OCI-M2 (cell line): ENCODE measurements around the gene EPS8L2.

ENCODE experiments used
- DNase-seq: peaks from one replicate; lab custom pipeline; 2025; ENCODE audit not compliant: unreplicated experiment; lab: John Stamatoyannopoulos, UW

The EPS8L2 gene

GRCh38 chr11:774873-775592 lies 69.0 kb downstream of the EPS8L2 start:
- no peak for DNase-seq

DNA sequence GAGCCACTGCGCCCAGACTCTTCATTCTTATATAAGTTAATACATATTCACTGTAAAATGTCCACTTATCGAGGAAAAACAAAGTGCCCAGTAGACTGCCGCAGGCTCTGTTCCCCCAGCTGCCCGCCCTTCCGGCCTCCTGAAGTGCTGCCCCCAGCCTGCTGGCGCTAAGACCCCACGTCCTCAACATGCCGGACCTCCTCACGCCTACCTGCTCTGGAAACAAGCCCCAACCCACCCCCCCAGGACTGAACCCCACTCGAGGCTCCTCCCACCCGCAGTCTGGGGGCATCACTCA lies 70.2 kb downstream of the EPS8L2 start:
- DNase-seq: no peak

DNA sequence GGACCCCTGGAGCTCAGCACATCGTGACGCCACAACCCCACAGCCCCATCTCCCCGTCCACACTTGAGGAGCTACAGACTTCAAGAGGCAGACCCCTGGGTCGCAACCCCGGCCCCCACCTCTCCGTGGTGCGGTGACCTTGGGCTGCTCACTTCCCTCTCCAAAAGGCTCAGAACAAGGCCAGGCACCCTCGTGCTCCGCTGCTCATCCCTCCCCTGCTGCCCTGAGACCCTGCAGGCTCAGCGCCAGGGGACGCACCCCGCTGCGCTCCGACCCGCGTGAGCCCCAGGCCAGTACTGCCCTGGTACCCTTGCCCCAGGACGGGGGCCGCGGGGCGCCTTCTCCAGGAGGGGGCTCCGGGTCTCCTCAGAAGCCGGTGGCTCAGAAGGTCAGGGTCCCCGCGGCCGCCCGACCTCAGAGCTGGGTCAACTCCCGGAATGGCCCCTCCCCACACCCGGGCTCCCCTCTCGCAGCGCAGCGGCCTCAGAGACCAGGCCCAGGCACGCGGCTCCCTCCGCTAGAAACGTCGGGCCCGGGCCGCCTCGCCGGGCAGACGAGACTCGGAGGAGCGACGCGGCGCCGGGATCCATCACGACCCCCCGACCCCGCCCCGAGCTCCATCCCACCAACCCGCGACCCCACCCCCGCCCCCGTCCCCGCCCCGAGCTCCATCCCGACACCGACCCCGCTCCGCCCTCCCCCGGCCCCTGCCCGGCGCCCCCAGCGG lies 70.7 kb downstream of the EPS8L2 start:
- DNase-seq: no peak
